Measurements from ENCODE around the gene RGS7BP.

DNA sequence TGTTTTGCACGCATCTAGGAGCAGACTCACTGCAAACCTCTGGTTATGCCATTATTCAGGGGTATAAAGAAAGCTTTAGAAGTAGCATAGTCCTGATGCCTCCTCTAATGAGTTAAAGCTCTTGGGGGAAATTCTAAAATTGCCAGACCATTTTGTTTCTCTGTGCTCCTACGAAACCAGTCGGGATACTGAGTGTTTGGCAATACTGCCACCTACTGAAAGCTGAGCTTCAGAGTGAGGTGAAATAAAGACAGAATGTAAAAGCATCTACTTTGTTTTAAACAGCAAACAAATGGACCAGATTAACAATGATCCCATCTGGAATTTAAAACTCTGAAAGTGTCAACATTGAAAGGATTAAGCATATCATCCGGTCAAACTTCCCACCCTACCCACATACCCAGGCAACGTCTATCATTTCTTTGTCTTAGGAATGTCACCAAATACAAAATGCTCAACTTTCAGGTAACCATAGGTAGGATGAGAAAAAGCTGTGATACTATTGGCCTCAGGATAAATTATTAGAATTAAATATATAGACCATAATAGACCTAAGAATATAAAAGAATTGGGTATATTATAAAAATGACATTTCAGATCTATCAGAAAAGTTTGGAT lies 106.6 kb downstream of the RGS7BP start:
- TF ChIP-seq, protein P1, sequence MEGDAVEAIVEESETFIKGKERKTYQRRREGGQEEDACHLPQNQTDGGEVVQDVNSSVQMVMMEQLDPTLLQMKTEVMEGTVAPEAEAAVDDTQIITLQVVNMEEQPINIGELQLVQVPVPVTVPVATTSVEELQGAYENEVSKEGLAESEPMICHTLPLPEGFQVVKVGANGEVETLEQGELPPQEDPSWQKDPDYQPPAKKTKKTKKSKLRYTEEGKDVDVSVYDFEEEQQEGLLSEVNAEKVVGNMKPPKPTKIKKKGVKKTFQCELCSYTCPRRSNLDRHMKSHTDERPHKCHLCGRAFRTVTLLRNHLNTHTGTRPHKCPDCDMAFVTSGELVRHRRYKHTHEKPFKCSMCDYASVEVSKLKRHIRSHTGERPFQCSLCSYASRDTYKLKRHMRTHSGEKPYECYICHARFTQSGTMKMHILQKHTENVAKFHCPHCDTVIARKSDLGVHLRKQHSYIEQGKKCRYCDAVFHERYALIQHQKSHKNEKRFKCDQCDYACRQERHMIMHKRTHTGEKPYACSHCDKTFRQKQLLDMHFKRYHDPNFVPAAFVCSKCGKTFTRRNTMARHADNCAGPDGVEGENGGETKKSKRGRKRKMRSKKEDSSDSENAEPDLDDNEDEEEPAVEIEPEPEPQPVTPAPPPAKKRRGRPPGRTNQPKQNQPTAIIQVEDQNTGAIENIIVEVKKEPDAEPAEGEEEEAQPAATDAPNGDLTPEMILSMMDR (IDR thresholded peaks at IDR 0.05; ENCODE audit: poor library complexity) = peak; percentile 88
- no peak for TF ChIP-seq EZH2 (IDR thresholded peaks at IDR 0.05; ENCODE audit: borderline replicate concordance)
- no peak for TF ChIP-seq EZH2phosphoT487 (IDR thresholded peaks at IDR 0.05; ENCODE audit: low read depth, severe bottlenecking, unreplicated experiment)
